GM12891 (cell line): ENCODE data around the gene MFF.

Experiments
- POLR2A ChIP-seq: IDR thresholded peaks from 2 replicates; pipeline ENCODE4 v1.6.1; 2011; ENCODE audit warnings: low read depth, low read length, control low read depth
- POLR2AphosphoS5 ChIP-seq: IDR thresholded peaks from 2 replicates; pipeline ENCODE4 v1.6.1; 2011; ENCODE audit warnings: low read depth, low read length, control low read depth
- POU2F2 ChIP-seq: IDR thresholded peaks from 2 replicates; pipeline ENCODE4 v1.6.1; 2011; ENCODE audit warnings: low read depth, mild to moderate bottlenecking, control low read depth, low read length, moderate library complexity
- SPI1 ChIP-seq: IDR thresholded peaks from 2 replicates; pipeline ENCODE4 v1.6.1; 2011; ENCODE audit warnings: low read depth, low read length, control low read depth
- TAF1 ChIP-seq: IDR thresholded peaks from 2 replicates; pipeline ENCODE4 v1.6.1; 2011; ENCODE audit warnings: low read depth, low read length, control low read depth

- no peak for TF ChIP-seq POLR2A
- no peak for TF ChIP-seq TAF1
- no peak for TF ChIP-seq POLR2AphosphoS5
- no peak for TF ChIP-seq POU2F2
- TF ChIP-seq SPI1, result 0 out of 2 replicates have a peak, but pooled peaks have one; percentile 4
These were observed 433 bp upstream of the MFF start for GRCh38 chr2:227324642-227324994.
